Measurements from ENCODE around the gene SCAF11. TPM values are rescaled to one million over a fixed set of nuclear protein-coding genes. Genes with fewer than 3 reads are reported as not detected.

The SCAF11 gene
- total RNA-seq, 1 donor: 186 TPM

- H3K4me3 ChIP-seq (ENCODE audit: low read depth, low read length): no peak overlapping the region
- DNase-seq (ENCODE audit: low read depth): peak; percentile 11
- TF ChIP-seq, protein P1, sequence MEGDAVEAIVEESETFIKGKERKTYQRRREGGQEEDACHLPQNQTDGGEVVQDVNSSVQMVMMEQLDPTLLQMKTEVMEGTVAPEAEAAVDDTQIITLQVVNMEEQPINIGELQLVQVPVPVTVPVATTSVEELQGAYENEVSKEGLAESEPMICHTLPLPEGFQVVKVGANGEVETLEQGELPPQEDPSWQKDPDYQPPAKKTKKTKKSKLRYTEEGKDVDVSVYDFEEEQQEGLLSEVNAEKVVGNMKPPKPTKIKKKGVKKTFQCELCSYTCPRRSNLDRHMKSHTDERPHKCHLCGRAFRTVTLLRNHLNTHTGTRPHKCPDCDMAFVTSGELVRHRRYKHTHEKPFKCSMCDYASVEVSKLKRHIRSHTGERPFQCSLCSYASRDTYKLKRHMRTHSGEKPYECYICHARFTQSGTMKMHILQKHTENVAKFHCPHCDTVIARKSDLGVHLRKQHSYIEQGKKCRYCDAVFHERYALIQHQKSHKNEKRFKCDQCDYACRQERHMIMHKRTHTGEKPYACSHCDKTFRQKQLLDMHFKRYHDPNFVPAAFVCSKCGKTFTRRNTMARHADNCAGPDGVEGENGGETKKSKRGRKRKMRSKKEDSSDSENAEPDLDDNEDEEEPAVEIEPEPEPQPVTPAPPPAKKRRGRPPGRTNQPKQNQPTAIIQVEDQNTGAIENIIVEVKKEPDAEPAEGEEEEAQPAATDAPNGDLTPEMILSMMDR (IDR thresholded peaks at IDR 0.05; ENCODE audit: insufficient read depth, low read depth, low read length): no peak
Observed at GRCh38 chr12:45879363-45879895, 110.9 kb downstream of the SCAF11 start.

- TF ChIP-seq, protein P1 (IDR thresholded peaks at IDR 0.05; ENCODE audit: insufficient read depth, low read depth, low read length): no peak
- no peak overlapping the region for H3K4me3 ChIP-seq (ENCODE audit: low read depth, low read length)
- DNase-seq (ENCODE audit: low read depth): peak; percentile 50
Observed at GRCh38 chr12:45878630-45879255, 111.6 kb downstream of the SCAF11 start.

GRCh38 chr12:45877069-45877468 is 113.3 kb downstream of the SCAF11 start:
- TF ChIP-seq, protein P1 (IDR thresholded peaks at IDR 0.05; ENCODE audit: insufficient read depth, low read depth, low read length): no peak
- no peak overlapping the region for H3K4me3 ChIP-seq (ENCODE audit: low read depth, low read length)
- DNase-seq (ENCODE audit: low read depth): no peak

- no peak for DNase-seq (ENCODE audit: low read depth)
- TF ChIP-seq, protein P1 (IDR thresholded peaks at IDR 0.05; ENCODE audit: insufficient read depth, low read depth, low read length): no peak
Observed at GRCh38 chr12:45872446-45872845, 117.9 kb downstream of the SCAF11 start.

More at GRCh38 chr12:45872446-45872845, 117.9 kb downstream of the SCAF11 start:
- H3K4me3 ChIP-seq (ENCODE audit: low read depth, low read length): no peak overlapping the region

Small RNAs within 50 kb of the gene (small RNA-seq; reads per million reads assigned to genes)
- not detected for gene RN7SL246P

All from fibroblast of villous mesenchyme (primary cell).